Caco-2 (cell line): ENCODE measurements around the gene CALML3. TPM values are rescaled to one million over a fixed set of nuclear protein-coding genes. Genes with fewer than 3 reads are reported as not detected.
A peak's percentile ranks its signal among the peaks of the same experiment; 100 is the strongest.

ENCODE experiments used
- BruUV-seq: library from RNA; stranded (reverse); fragments of 400-500 nt; replicated peaks from 2 replicates; lab custom pipeline; 2021; lab: Mats Ljungman, UMichigan
- CTCF ChIA-PET: fragments of 300-600 bp; sonication (Branson Sonifier 250); formaldehyde crosslinking; loops from one replicate; lab custom pipeline; 2022; ENCODE audit warnings: antibody characterized with exemption; lab: Charles Lee
- POLR2A ChIA-PET: fragments of 300-600 bp; sonication (Branson Sonifier 250); formaldehyde crosslinking; loops from one replicate; lab custom pipeline; 2022; ENCODE audit warnings: antibody characterized with exemption; lab: Charles Lee
- DNase-seq, 2 experiments: peaks; one replicate each; pipeline versions ENCODE4 v3.0.0 to v3.0.0-alpha.2; 2020 to 2022
- H3K27me3 ChIP-seq: replicated peaks from 2 replicates; pipeline ENCODE4 v1.6.0; 2011; ENCODE audit warnings: low read length; ENCODE audit not compliant: control insufficient read depth, insufficient read depth
- H3K36me3 ChIP-seq: 2 replicates; pipeline ENCODE4 v1.5.1; 2011; ENCODE audit warnings: low read length; ENCODE audit not compliant: control insufficient read depth, insufficient read depth
- H3K4me1 ChIP-seq: fragments of 250-450 bp; sonication (Bioruptor Pico); 2 replicates; pipeline ENCODE4 v1.5.1; 2020; ENCODE audit warnings: mild to moderate bottlenecking
- H3K4me3 ChIP-seq: 2 replicates; pipeline ENCODE4 v1.5.1; 2011; ENCODE audit warnings: low read depth, mild to moderate bottlenecking, control low read depth, low read length
- H3K9me3 ChIP-seq: fragments of 250-450 bp; sonication (Bioruptor Pico); 2 replicates; pipeline ENCODE4 v1.5.1; 2020; ENCODE audit warnings: mild to moderate bottlenecking, moderate library complexity
- H3K27ac Mint-ChIP-seq: one replicate; pipeline ENCODE4 v1.8.0; 2022; ENCODE audit warnings: mixed read lengths; ENCODE audit not compliant: unreplicated experiment
- H3K27me3 Mint-ChIP-seq: one replicate; pipeline ENCODE4 v1.8.0; 2022; ENCODE audit warnings: mixed read lengths; ENCODE audit not compliant: insufficient read depth, unreplicated experiment
- H3K36me3 Mint-ChIP-seq: one replicate; pipeline ENCODE4 v1.8.0; 2022; ENCODE audit warnings: mild to moderate bottlenecking, mixed read lengths; ENCODE audit not compliant: insufficient read depth, unreplicated experiment
- H3K4me1 Mint-ChIP-seq: one replicate; pipeline ENCODE4 v1.8.0; 2022; ENCODE audit warnings: low read depth, mixed read lengths; ENCODE audit not compliant: unreplicated experiment
- H3K4me3 Mint-ChIP-seq: one replicate; pipeline ENCODE4 v1.8.0; 2022; ENCODE audit warnings: mild to moderate bottlenecking, moderate library complexity, mixed read lengths; ENCODE audit not compliant: unreplicated experiment
- H3K9me3 Mint-ChIP-seq: one replicate; pipeline ENCODE4 v1.8.0; 2022; ENCODE audit warnings: mixed read lengths; ENCODE audit not compliant: unreplicated experiment
- CTCF ChIP-seq, 2 experiments: fragments of 200-600 bp in 1 of 2; IDR thresholded peaks; 1 replicate in 1 of 2; 2 replicates in 1 of 2; pipeline versions ENCODE4 v1.5.1 to v1.8.0; 2011 to 2022; ENCODE audit warnings: antibody characterized with exemption in 1 of 2, control low read depth in 1 of 2, inconsistent platforms in 1 of 2, low read depth in 1 of 2, low read length in 1 of 2, mild to moderate bottlenecking in 1 of 2, moderate library complexity in 1 of 2; ENCODE audit not compliant: insufficient read depth in 1 of 2, severe bottlenecking in 1 of 2, unreplicated experiment in 1 of 2
- intact Hi-C: fragments of 100-400 bp; cut with micrococcal nuclease; formaldehyde crosslinking; loops from one replicate; pipeline ENCODE4 v1.10.0; 2022; ENCODE audit not compliant: unreplicated experiment
- total RNA-seq: library from RNA; stranded (reverse); gene quantifications from 2 replicates; pipeline ENCODE4 v1.2.3, GENCODE V29; 2022

Gene CALML3
- total RNA-seq, 1 experiment from 2014 or later, result 0.18 TPM

GRCh38 chr10:5555881-5556280 lies 31.1 kb downstream of the CALML3 start:
- intact Hi-C loops, result no loop called here
- no peaks in the 10 kb centered on the region for H3K27me3 ChIP-seq
- H3K4me1 Mint-ChIP-seq, result peaks cover 27% of the 10 kb centered on the region
- no peaks in the 10 kb centered on the region for H3K36me3 Mint-ChIP-seq
- no peak for TF ChIP-seq CTCF (IDR thresholded peaks at IDR 0.05; ENCODE audit: insufficient read depth in 1 of 2, low read depth in 1 of 2, low read length in 1 of 2, severe bottlenecking in 1 of 2, unreplicated experiment in 1 of 2)
- H3K27ac Mint-ChIP-seq, result no peak overlapping the region
- no peak overlapping the region for H3K4me3 Mint-ChIP-seq
- H3K9me3 ChIP-seq, result no peaks in the 10 kb centered on the region
- peaks cover 40% of the 10 kb centered on the region for H3K4me1 ChIP-seq
- BruUV-seq, result no TSS peak
- POLR2A ChIA-PET, result no interaction called here
- H3K4me3 ChIP-seq, result no peak overlapping the region
- DNase-seq, result peak in 1 of 2 experiments; percentile 23
- H3K9me3 Mint-ChIP-seq, result no peaks in the 10 kb centered on the region
- no peaks in the 10 kb centered on the region for H3K36me3 ChIP-seq
- CTCF ChIA-PET, result interaction anchor here (2.6 kb wide), 1 partner anchor 67 kb away, joined by 8 read pairs; no protein-coding TSS in a partner anchor
- H3K27me3 Mint-ChIP-seq, result no peaks in the 10 kb centered on the region

- intact Hi-C loops, result no loop called here
Measured at GRCh38 chr10:5556576-5556975, 31.8 kb downstream of the CALML3 start.

GRCh38 chr10:5557040-5557721 lies 32.4 kb downstream of the CALML3 start:
- peak overlapping the region; percentile 33 for H3K27ac Mint-ChIP-seq

More at GRCh38 chr10:5556576-5556975, 31.8 kb downstream of the CALML3 start:
- Mint-ChIP-seq H3K4me1 (peaks cover 27% of the 10 kb centered on the region), H3K27me3 (no peaks in the 10 kb centered on the region), H3K36me3 (no peaks in the 10 kb centered on the region), H3K4me3 (no peak overlapping the region), H3K9me3 (no peaks in the 10 kb centered on the region), H3K27ac (peak overlapping the region; percentile 33)
- POLR2A ChIA-PET, result no interaction called here
- no peaks in the 10 kb centered on the region for H3K36me3 ChIP-seq
- peaks cover 33% of the 10 kb centered on the region for H3K4me1 ChIP-seq
- no peaks in the 10 kb centered on the region for H3K9me3 ChIP-seq
- DNase-seq, result peak in 1 of 2 experiments; percentile 37
- no peaks in the 10 kb centered on the region for H3K27me3 ChIP-seq
- CTCF ChIA-PET, result interaction anchor here (2.6 kb wide), 1 partner anchor 66 kb away, joined by 8 read pairs; no protein-coding TSS in a partner anchor
- H3K4me3 ChIP-seq, result no peak overlapping the region
- no TSS peak for BruUV-seq
- no peak for TF ChIP-seq CTCF (IDR thresholded peaks at IDR 0.05; ENCODE audit: insufficient read depth in 1 of 2, low read depth in 1 of 2, low read length in 1 of 2, severe bottlenecking in 1 of 2, unreplicated experiment in 1 of 2)

More at GRCh38 chr10:5557040-5557721, 32.4 kb downstream of the CALML3 start:
- no peaks in the 10 kb centered on the region for H3K36me3 Mint-ChIP-seq
- no peak overlapping the region for H3K4me3 Mint-ChIP-seq
- H3K4me1 ChIP-seq, result peaks cover 28% of the 10 kb centered on the region
- no peaks in the 10 kb centered on the region for H3K27me3 ChIP-seq
- no peaks in the 10 kb centered on the region for H3K9me3 ChIP-seq
- no peak for TF ChIP-seq CTCF (IDR thresholded peaks at IDR 0.05; ENCODE audit: insufficient read depth in 1 of 2, low read depth in 1 of 2, low read length in 1 of 2, severe bottlenecking in 1 of 2, unreplicated experiment in 1 of 2)
- peaks cover 22% of the 10 kb centered on the region for H3K4me1 Mint-ChIP-seq
- DNase-seq, result peak in 1 of 2 experiments; percentile 30
- no TSS peak for BruUV-seq
- H3K9me3 Mint-ChIP-seq, result no peaks in the 10 kb centered on the region
- no peaks in the 10 kb centered on the region for H3K36me3 ChIP-seq
- ChIA-PET CTCF (interaction anchor here (2.6 kb wide), 1 partner anchor 66 kb away, joined by 8 read pairs; no protein-coding TSS in a partner anchor), POLR2A (no interaction called here)
- intact Hi-C loops, result no loop called here
- no peaks in the 10 kb centered on the region for H3K27me3 Mint-ChIP-seq
- no peak overlapping the region for H3K4me3 ChIP-seq
